Embryonic facial prominence (tissue), 1 donor: ENCODE data around the gene POLD4.
"Not testable (repeated sequence)": the region's sequence is repeated elsewhere in the genome, so short reads cannot be mapped to it uniquely, and the experiment has no call there.

Experiments used
- DNase-seq: peaks from one replicate; pipeline ENCODE4 v3.0.0-alpha.2; 2016; ENCODE audit errors: extremely low spot score

Gene POLD4

DNA sequence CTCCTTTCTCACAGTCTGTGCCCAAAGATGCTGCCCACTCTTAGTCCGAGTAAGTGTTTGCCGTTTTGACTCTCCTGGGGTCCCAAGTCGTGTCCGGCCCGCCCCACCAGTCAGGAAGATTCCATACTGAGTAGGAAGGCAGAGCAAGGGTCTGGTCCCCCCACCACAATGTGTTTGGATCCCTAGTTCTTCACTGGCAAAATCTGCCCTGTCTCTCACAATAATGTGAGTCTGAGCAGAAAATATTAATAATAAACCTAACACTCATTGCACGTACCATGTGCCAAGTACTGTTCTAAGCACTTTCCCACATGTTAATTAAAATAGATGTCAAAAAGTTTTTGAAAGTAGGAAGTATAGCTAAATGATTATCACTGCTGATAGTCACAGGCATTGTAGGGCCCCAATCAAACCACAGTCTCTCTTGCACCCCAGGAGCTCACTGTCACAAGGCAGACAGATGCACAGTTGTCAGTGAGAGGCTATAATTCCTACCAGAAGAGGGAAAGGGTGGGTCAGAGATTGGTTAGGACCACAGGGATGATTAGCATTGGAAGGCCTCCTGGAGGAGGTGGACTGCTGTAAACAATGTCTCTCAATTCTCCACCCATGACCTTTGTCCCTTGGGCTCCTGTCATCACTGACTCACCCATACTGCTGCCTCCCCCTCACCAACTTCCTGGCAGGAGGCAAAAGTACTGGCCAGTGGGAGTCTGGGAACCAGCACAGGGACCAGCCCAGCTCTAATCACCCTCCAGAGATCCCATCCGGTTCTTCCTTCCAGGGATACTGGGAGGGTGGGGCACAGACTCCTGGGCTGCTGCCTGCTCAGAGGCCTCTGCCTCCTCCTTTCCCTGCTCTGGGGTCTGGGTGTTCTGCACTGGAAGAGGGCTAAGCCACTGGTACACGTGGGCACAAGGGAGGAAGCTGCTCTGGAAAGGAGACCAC lies 1.0 kb upstream of the POLD4 start:
- no peak for DNase-seq

DNA sequence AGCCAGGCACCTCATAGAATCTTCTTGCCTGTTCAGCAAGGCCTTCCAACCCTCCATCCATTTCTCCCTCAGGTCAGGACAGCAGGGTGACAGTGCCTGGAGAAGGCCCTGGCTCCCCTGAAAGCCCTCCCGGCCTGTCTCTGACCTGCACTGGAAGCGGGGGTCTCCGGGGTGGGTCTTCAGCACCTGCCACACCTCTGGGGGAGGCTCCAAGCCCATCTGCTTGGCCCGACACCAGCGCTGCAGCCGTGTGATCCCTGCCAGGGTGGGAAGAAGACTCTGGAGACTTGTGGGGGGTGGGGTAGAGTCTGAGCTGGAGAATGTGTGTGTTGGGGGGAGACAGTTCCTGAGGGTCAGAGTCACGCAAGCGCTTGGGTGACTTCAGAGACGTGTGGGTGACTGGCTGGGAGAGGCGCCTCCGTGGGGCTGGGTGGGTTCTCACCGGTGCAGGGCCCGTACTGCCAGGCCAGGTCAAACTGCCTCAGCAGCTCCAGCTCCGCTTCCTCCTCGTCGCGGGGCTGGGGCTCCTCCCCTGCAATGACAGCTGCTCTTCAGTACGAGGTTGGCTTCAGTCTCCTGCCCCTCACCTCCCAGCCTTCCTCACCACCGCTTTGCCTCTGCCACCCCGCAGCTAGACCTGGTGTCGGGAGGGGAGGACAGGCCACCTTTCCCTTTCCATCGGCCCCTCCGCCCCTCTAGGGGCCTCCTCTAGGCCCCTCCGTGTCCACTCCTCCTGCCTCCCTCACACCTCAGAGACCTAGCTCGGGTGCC lies 615 bp downstream of the POLD4 start:
- no peak for DNase-seq

- DNase-seq: no peak
Measured at GRCh38 chr11:67351275-67352005, 1.9 kb downstream of the POLD4 start.

DNA sequence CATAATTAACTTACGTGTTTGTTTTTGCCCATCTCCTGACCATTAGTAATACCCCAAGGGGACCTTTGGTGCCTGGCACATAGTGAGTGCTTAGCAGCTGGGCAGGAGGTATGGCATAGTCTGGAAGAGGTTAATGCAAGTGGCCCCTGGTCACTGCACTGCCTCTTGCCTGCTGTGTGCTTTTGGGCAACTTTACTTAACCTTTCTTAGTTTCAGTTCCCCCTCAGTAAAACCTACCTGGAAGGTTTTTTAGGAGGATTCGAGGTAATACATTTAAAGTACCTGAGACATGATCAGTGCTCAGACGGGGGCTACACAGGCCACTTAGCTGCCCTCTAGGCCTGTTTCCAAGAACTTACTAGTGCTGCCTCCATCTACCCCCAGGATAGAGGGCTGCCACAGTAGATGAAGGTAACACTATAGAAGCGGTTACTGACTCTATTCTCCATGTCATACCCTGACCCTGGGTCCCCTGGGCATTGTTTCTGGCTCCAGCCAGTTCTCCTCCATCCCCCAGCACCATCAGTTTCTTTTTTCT lies 3.3 kb downstream of the POLD4 start:
- DNase-seq: no peak

- no peak for DNase-seq
Measured at GRCh38 chr11:67349457-67349856, 3.9 kb downstream of the POLD4 start.

DNA sequence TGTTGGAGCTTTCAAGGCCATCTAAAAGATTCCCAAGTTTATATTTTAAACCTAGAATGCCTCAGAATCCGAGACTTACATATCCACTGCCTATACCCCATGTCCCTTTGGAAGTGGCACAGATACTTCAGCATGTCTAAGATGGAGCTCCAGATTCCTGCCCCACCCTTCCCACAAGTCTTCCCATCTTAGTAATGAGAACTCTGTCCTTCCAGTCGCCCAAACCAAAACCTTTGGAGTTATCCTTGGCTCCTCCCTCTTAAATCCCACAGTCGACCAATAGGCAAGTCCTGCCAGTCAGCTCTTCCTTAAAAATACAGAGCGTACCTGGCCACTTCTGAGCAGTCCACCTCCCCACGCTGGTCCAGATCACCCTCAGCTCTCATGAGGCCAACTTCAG lies 4.3 kb downstream of the POLD4 start:
- DNase-seq: no peak

- DNase-seq: no peak
Measured at GRCh38 chr11:67347964-67348749, 5.2 kb downstream of the POLD4 start.

DNA sequence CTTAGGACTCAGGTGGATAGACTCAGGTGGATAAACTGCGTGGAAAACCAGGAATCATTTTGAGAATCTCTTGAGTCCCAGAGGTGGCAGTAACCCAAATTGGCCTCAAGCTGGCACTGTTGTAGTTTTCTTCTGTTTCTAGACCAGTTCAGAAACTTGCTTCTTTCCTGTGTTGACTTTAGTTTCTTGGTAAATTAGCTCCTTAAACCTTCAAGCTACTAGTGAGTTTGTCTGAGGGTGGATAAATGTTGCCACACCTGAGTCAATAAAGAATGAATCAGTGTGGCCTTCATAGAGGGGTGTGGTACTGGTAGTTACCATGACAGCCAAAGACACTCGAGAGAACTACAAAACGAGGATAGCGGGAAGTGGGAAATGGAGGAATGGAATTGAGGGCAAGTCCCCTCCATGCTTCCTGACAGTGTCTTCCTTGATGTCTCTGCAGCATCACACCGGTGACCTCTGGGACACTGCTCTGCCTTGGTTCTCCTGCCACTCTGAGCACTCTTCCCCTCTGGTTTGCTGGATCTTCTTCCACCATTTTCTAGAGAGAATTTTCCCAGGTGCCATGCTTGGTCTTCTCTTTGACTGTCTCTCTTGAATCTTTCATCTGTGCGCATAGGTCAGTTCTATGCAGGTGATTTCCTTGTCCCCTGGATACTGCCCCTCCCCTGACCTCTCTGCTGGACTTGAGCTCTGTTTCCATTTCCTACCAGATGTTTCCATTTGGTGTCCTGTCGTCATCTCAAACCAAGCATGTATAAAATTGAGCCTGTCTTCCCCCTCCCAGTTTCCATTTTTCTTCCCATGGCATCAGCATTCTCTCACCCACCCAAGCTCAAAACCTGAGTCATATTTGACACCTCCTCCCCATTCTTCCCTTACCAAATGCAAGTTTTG lies 7.2 kb downstream of the POLD4 start:
- no peak for DNase-seq

DNA sequence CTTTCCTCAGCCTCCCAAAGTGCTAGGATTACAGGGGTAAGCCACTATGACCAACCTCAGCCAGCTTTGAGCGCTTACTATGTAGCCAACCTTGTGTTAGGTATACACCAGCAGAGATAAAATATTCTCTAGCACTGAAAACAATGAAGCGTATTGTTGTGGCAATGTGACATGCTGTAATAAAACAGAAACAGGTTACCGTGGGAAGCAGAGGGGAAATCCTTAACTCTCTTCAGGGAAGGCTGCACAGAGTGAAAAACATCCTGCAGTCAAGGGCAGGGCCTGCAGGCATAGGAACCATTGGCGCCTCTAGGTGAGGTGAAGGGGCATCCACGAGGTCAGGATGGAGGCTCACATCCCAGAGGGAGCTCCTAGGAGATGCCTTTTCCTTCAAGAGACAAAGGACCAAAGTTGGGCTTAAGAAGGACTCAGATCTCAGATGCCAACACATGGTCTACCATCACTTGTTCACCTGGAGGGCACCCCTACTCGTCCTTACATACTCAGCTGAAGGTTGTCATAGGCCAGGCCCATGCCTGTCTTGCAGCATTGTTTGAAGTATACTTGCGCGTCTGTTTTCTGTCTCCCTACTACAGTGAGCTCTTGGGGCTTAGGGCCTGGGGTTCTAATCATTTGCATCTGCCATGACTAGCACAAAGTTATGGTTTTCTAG lies 8.0 kb downstream of the POLD4 start:
- DNase-seq: no peak

- no peak for DNase-seq
Measured at GRCh38 chr11:67344264-67344663, 9.1 kb downstream of the POLD4 start.

- no peak for DNase-seq
Measured at GRCh38 chr11:67337257-67337656, 16.1 kb downstream of the POLD4 start.

- no peak for DNase-seq
Measured at GRCh38 chr11:67332081-67332691, 21.2 kb downstream of the POLD4 start.

- no peak for DNase-seq
Measured at GRCh38 chr11:67323526-67323925, 29.8 kb downstream of the POLD4 start.

- no peak for DNase-seq
Measured at GRCh38 chr11:67322049-67322448, 31.3 kb downstream of the POLD4 start.

- no peak for DNase-seq
Measured at GRCh38 chr11:67321313-67321871, 32.0 kb downstream of the POLD4 start.

- no peak for DNase-seq
Measured at GRCh38 chr11:67320691-67321090, 32.7 kb downstream of the POLD4 start.

- no peak for DNase-seq
Measured at GRCh38 chr11:67320011-67320410, 33.3 kb downstream of the POLD4 start.

DNA sequence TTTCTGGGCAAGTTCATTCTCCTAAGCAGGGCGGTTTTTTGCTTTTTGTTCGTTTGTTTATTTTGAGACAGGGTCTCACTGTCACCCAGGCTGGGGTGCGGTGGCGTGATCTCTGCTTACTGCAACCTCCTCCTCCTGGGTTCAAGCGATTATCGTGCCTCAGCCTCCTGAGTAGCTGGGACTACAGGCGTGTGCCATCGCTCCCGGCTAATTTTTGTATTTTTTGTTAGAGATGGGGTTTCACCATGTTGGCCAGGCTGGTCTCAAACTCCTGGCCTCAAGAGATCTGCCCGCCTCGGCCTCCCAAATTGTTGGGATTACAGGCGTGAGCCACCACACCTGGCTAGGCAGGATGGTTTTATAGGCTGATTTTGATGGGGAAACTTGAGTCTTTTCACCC lies 34.5 kb downstream of the POLD4 start:
- not testable (repeated sequence) for DNase-seq
